ENCODE measurements around the gene SCYGR7.

DNA sequence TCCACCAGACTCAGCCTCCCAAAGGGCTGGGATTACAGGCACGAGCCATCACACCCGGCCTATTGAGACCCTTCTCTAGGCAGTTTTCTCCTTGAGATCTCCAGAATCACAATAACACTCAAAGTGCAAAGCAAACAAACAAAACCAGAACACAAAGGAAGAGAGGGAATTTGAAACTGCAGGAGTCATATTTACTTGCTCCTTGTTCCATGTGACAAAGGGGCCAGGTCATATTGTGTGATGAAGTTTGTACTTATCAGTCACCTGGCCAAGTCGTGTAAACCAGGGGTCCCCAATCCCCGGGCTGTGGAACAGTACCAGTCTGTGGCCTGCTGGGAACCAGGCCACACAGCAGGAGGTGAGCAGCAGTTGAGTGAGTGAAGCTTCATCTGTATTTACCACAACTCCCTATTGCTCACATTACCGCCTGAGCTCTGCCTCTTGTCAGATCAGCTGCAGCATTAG is 44.1 kb downstream of the SCYGR7 start:
- TF ChIP-seq, protein P1, sequence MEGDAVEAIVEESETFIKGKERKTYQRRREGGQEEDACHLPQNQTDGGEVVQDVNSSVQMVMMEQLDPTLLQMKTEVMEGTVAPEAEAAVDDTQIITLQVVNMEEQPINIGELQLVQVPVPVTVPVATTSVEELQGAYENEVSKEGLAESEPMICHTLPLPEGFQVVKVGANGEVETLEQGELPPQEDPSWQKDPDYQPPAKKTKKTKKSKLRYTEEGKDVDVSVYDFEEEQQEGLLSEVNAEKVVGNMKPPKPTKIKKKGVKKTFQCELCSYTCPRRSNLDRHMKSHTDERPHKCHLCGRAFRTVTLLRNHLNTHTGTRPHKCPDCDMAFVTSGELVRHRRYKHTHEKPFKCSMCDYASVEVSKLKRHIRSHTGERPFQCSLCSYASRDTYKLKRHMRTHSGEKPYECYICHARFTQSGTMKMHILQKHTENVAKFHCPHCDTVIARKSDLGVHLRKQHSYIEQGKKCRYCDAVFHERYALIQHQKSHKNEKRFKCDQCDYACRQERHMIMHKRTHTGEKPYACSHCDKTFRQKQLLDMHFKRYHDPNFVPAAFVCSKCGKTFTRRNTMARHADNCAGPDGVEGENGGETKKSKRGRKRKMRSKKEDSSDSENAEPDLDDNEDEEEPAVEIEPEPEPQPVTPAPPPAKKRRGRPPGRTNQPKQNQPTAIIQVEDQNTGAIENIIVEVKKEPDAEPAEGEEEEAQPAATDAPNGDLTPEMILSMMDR (IDR thresholded peaks at IDR 0.05), result no peak
- no peak for TF ChIP-seq POLR2A (IDR thresholded peaks at IDR 0.05)
